K562 (cell line): Measurements from ENCODE around the gene ARHGAP23. TPM values are rescaled to one million over a fixed set of nuclear protein-coding genes. Genes with fewer than 3 reads are reported as not detected.

Source experiments
- ATAC-seq: fragments of 200-7000 bp; cut with Tn5 transposase; 3 replicates; pipeline ENCODE4 v1.9.1; 2020; ENCODE audit warnings: moderate library complexity
- BruUV-seq: library from RNA; stranded (reverse); fragments of 400-500 nt; replicated peaks from 2 replicates; lab custom pipeline; 2021; lab: Mats Ljungman, UMichigan
- CTCF ChIA-PET: fragments of 300-600 bp; formaldehyde crosslinking; extraction: SDS; loops from one replicate; lab custom pipeline; 2021; ENCODE audit warnings: low intra/inter-chr PET ratio; lab: Yijun Ruan, JAX
- POLR2A ChIA-PET: fragments of 300-600, 350-650 bp; sonication (Branson Sonifier 250); formaldehyde crosslinking; extraction: SDS; loops from one replicate; lab custom pipeline; 2021; ENCODE audit warnings: antibody characterized with exemption, inconsistent platforms; lab: Yijun Ruan, JAX
- DNase-seq, 4 experiments: peaks; one replicate each; pipeline versions ENCODE4 v3.0.0 to v3.0.0-alpha.2; 2011 to 2018; ENCODE audit warnings: low spot score in 3 of 4, mixed read lengths in 3 of 4; ENCODE audit errors: extremely low read depth in 1 of 4
- FAIRE-seq: peaks from 2 replicates; lab custom pipeline; 2011; peaks lifted over from hg19 to GRCh38; lab: Jason Lieb, UNC
- H2AFZ ChIP-seq: 2 replicates; pipeline ENCODE4 v1.6.0; 2011; ENCODE audit warnings: low read depth, low read length, control low read depth, inconsistent platforms
- H3K27ac ChIP-seq: fragments of 200-600 bp; 3 replicates; pipeline ENCODE4 v1.8.0; 2011; ENCODE audit warnings: low read depth, mild to moderate bottlenecking, control low read depth, inconsistent platforms, low read length, moderate library complexity, mixed read lengths; ENCODE audit errors: extremely low read depth
- H3K27me3 ChIP-seq, 2 experiments: fragments of 300-600 bp in 1 of 2; 2 replicates in 1 of 2; 3 replicates in 1 of 2; pipeline versions ENCODE4 v1.6.0 to v1.8.0; 2011; ENCODE audit warnings: inconsistent platforms in 2 of 2, low read length in 2 of 2, mild to moderate bottlenecking in 1 of 2, mixed read lengths in 1 of 2, moderate library complexity in 1 of 2; ENCODE audit not compliant: control insufficient read depth in 2 of 2, insufficient read depth in 2 of 2
- H3K36me3 ChIP-seq: fragments of 300-600 bp; 3 replicates; pipeline ENCODE4 v1.8.0; 2011; ENCODE audit warnings: mild to moderate bottlenecking, low read length, inconsistent platforms; ENCODE audit not compliant: control insufficient read depth, insufficient read depth
- H3K4me1 ChIP-seq, 2 experiments: fragments of 200-600 bp in 1 of 2; replicated peaks in 1 of 2; 2 replicates in 1 of 2; 3 replicates in 1 of 2; pipeline versions ENCODE4 v1.5.1 to v1.8.0; 2011; ENCODE audit warnings: inconsistent platforms in 2 of 2, low read length in 2 of 2, mild to moderate bottlenecking in 1 of 2, mixed read lengths in 1 of 2, moderate library complexity in 1 of 2; ENCODE audit not compliant: control insufficient read depth in 2 of 2, insufficient read depth in 2 of 2
- H3K4me2 ChIP-seq: 2 replicates; pipeline ENCODE4 v1.6.1; 2011; ENCODE audit warnings: low read length, control low read depth, inconsistent platforms, mixed read lengths; ENCODE audit not compliant: insufficient read depth
- H3K4me3 ChIP-seq: fragments of 200-600 bp; sonication (generic), shearing (Covaris generic); 2 replicates; pipeline ENCODE4 v1.5.1; 2016; ENCODE audit warnings: control low read depth, inconsistent platforms
- H3K79me2 ChIP-seq: fragments of 200-600 bp; 3 replicates; pipeline ENCODE4 v1.8.0; 2011; ENCODE audit warnings: low read length, inconsistent platforms; ENCODE audit not compliant: control insufficient read depth, insufficient read depth
- H3K9ac ChIP-seq, 2 experiments: 2 replicates each; pipeline versions ENCODE4 v1.6.0 to v1.6.1; 2011; ENCODE audit warnings: low read depth in 2 of 2, low read length in 2 of 2, control low read depth in 1 of 2, inconsistent platforms in 1 of 2, mild to moderate bottlenecking in 1 of 2, mixed read lengths in 1 of 2; ENCODE audit not compliant: insufficient read depth in 1 of 2
- H3K9me1 ChIP-seq: one replicate; pipeline ENCODE4 v1.6.0; 2011; ENCODE audit warnings: inconsistent platforms, mild to moderate bottlenecking, low read length, moderate library complexity; ENCODE audit not compliant: control insufficient read depth, insufficient read depth
- H3K9me3 ChIP-seq: replicated peaks from 2 replicates; pipeline ENCODE4 v1.5.1; 2011; ENCODE audit warnings: low read depth, low read length, inconsistent platforms; ENCODE audit not compliant: control insufficient read depth, insufficient read depth
- H4K20me1 ChIP-seq: replicated peaks from 2 replicates; pipeline ENCODE4 v1.6.1; 2011; ENCODE audit warnings: low read length, inconsistent platforms, mixed read lengths; ENCODE audit not compliant: control insufficient read depth, insufficient read depth
- CBX5 ChIP-seq: IDR thresholded peaks from 2 replicates; pipeline ENCODE4 v1.6.1; 2014; ENCODE audit warnings: low read depth, borderline replicate concordance
- ELK1 ChIP-seq: sonication (generic); formaldehyde crosslinking; IDR thresholded peaks from 2 replicates; pipeline ENCODE4 v1.8.1; 2022; ENCODE audit warnings: missing genetic modification reagents
- FOXK1 ChIP-seq: sonication (generic); formaldehyde crosslinking; IDR thresholded peaks from 2 replicates; pipeline ENCODE4 v1.8.0; 2022; ENCODE audit warnings: missing genetic modification reagents, mild to moderate bottlenecking, borderline replicate concordance
- MYBL2 ChIP-seq, 2 experiments: fragments of 450-650 bp in 1 of 2; sonication (generic) in 1 of 2; formaldehyde crosslinking in 1 of 2; IDR thresholded peaks; 2 replicates each; pipeline versions ENCODE4 v1.6.1 to v1.8.1; 2017 to 2022; ENCODE audit warnings: borderline replicate concordance in 1 of 2, inconsistent platforms in 1 of 2, low read depth in 1 of 2, mild to moderate bottlenecking in 1 of 2, missing genetic modification reagents in 1 of 2, moderate library complexity in 1 of 2
- NCOA4 ChIP-seq: fragments of 450-650 bp; IDR thresholded peaks from 2 replicates; pipeline ENCODE4 v1.6.1; 2018; ENCODE audit warnings: mild to moderate bottlenecking; ENCODE audit not compliant: partially characterized antibody
- NCOR1 ChIP-seq: fragments of 450-650 bp; IDR thresholded peaks from 2 replicates; pipeline ENCODE4 v1.6.1; 2016; ENCODE audit warnings: mild to moderate bottlenecking, moderate library complexity
- RFX7 ChIP-seq: fragments of 250-450 bp; sonication (Bioruptor Pico); IDR thresholded peaks from 2 replicates; pipeline ENCODE4 v1.5.1; 2021; ENCODE audit warnings: mild to moderate bottlenecking
- SLC30A9 ChIP-seq: fragments of 250-450 bp; sonication (Bioruptor Pico); IDR thresholded peaks from 2 replicates; pipeline ENCODE4 v1.8.0; 2022; ENCODE audit warnings: mild to moderate bottlenecking, moderate library complexity
- TCF7 ChIP-seq: sonication (generic); IDR thresholded peaks from 2 replicates; pipeline ENCODE4 v1.6.1; 2016; ENCODE audit warnings: antibody characterized with exemption, borderline replicate concordance
- XRCC3 ChIP-seq: fragments of 450-650 bp; IDR thresholded peaks from 2 replicates; pipeline ENCODE4 v1.6.1; 2017; ENCODE audit warnings: mild to moderate bottlenecking, moderate library complexity
- ZNF551 ChIP-seq: fragments of 250-450 bp; sonication (Bioruptor Pico); IDR thresholded peaks from 2 replicates; pipeline ENCODE4 v1.5.0; 2021; ENCODE audit warnings: mild to moderate bottlenecking, moderate library complexity
- ZNF75A ChIP-seq: fragments of 450-650 bp; formaldehyde crosslinking; IDR thresholded peaks from 2 replicates; pipeline ENCODE4 v1.4.0; 2020; ENCODE audit warnings: mild to moderate bottlenecking
- WGBS: fragments of 100-300 bp; shearing (Covaris generic); methylation state at CpG from one replicate; pipeline ENCODE4 v1.1.6; 2016; ENCODE audit warnings: low coverage, mixed read lengths; ENCODE audit not compliant: insufficient coverage; ENCODE audit errors: missing lambda C conversion rate; 5-methylcytosine and 5-hydroxymethylcytosine counted together
- in situ Hi-C: fragments of 300-500 bp; cut with MboI; formaldehyde crosslinking; loops from 4 replicates; pipeline ENCODE4 v1.15.0; 2018; ENCODE audit warnings: inconsistent platforms, mixed read lengths
- intact Hi-C: fragments of 100-400 bp; cut with micrococcal nuclease; formaldehyde crosslinking; loops from 2 replicates; pipeline ENCODE4 v1.14.2; 2022
- polyA plus RNA-seq, 8 experiments: library from polyadenylated mRNA; depleted of rRNA in 4 of 8; stranded (reverse) in 5 of 8; unstranded in 3 of 8; fragments of >200 nt; fragmentation: Nextera tagmentation in 2 of 8; fragmentation: Illumina TruSeq in 1 of 8; extraction: Ambion mirVana in 2 of 8; extraction: Trizol in 1 of 8; gene quantifications; 2 replicates each; pipeline versions ENCODE4 v1.2.1 to v1.2.3, GENCODE V29; 2011 to 2014; ENCODE audit warnings: inconsistent platforms in 1 of 8, missing spikeins in 1 of 8
- total RNA-seq, 7 experiments: library from RNA; depleted of rRNA in 6 of 7; stranded (reverse); fragments of >200 nt in 6 of 7; fragmentation: Illumina TruSeq in 2 of 7; extraction: Trizol in 2 of 7; gene quantifications; 2 replicates each; pipeline versions ENCODE4 v1.2.1 to v1.2.3, GENCODE V29; 2011 to 2021; ENCODE audit warnings: low replicate concordance in 1 of 7
- TF ChIP-seq, protein P1 (sequence below): fragments of 200-800 bp; sonication (Bioruptor generic); IDR thresholded peaks from 2 replicates; pipeline ENCODE4 v1.6.1; 2017; ENCODE audit warnings: missing genetic modification characterization, missing compliant biosample characterization

The ARHGAP23 gene
- total and polyA plus RNA-seq, 9 of the 15 experiments (the other 6 are each of a cell fraction or from before 2014, with no cell fraction given): 0.01 to 2.7 (median 0.70) TPM

DNA sequence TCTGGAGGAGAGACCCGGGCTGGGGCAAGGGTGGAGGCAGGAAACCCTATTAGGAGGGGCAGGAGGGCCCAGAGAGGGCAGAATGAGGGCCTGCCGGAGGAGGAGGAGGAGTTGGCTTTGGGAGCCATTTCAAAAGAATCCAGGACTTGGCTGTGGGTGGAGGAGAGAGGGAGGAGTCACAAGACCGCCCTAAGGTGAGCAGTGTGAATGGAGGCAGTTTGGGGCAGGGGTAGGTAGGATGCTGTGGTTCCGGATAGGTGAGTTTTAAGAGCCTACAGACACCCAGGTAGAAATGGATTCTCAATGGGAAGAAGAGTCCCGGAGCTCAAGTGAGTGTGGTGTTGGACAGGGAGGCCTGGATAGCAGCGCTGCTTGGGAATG is 80.3 kb downstream of the ARHGAP23 start:
- ChIA-PET CTCF (no interaction called here), POLR2A (interaction anchor here (1.0 kb wide), 1 partner anchor 155 kb away, joined by 3 read pairs; no protein-coding TSS in a partner anchor)
- H3K36me3 ChIP-seq: no peaks in the 10 kb centered on the region
- no peak for FAIRE-seq
- H3K9me1 ChIP-seq: no peaks in the 10 kb centered on the region
- no peaks in the 10 kb centered on the region for H3K9me3 ChIP-seq
- H3K4me3 ChIP-seq: no peak overlapping the region
- no peak overlapping the region for H3K27ac ChIP-seq
- H2AFZ ChIP-seq: no peak overlapping the region
- H3K4me2 ChIP-seq: no peak overlapping the region
- no peak for TF ChIP-seq FOXK1
- no peak for TF ChIP-seq CBX5
- TF ChIP-seq XRCC3: no peak
- TF ChIP-seq TCF7: no peak
- TF ChIP-seq NCOA4: no peak
- TF ChIP-seq ZNF75A: no peak
- no peak for TF ChIP-seq ZNF551 (CRISPR knock-in tag)
- no peak for TF ChIP-seq RFX7
- no peak for TF ChIP-seq SLC30A9
- TF ChIP-seq ELK1 (CRISPR knock-in tag): no peak
- no peak for TF ChIP-seq NCOR1
- no peak for TF ChIP-seq MYBL2 (IDR thresholded peaks at IDR 0.05; ENCODE audit: low read depth)
- TF ChIP-seq MYBL2 (CRISPR knock-in tag; IDR thresholded peaks at IDR 0.05; ENCODE audit: borderline replicate concordance): no peak
- TF ChIP-seq, protein P1, sequence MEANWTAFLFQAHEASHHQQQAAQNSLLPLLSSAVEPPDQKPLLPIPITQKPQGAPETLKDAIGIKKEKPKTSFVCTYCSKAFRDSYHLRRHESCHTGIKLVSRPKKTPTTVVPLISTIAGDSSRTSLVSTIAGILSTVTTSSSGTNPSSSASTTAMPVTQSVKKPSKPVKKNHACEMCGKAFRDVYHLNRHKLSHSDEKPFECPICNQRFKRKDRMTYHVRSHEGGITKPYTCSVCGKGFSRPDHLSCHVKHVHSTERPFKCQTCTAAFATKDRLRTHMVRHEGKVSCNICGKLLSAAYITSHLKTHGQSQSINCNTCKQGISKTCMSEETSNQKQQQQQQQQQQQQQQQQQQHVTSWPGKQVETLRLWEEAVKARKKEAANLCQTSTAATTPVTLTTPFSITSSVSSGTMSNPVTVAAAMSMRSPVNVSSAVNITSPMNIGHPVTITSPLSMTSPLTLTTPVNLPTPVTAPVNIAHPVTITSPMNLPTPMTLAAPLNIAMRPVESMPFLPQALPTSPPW: no peak
- 23% methylated on average over 6 of the region's 6 CpGs for WGBS
- ATAC-seq: no peak
- in situ Hi-C loops (loop anchor here (5.0 kb wide), 1 partner anchor 154 kb away; no protein-coding TSS in a partner anchor), intact Hi-C loops (no loop called here)
- peaks cover 0 to 22% of the 10 kb centered on the region in 2 experiments; a peak in 2 of 5 replicates for H3K4me1 ChIP-seq
- DNase-seq: no peak
- peaks cover 3 to 41% of the 10 kb centered on the region in 2 experiments; a peak in 3 of 5 replicates for H3K27me3 ChIP-seq
- H4K20me1 ChIP-seq: peaks cover 8% of the 10 kb centered on the region
- BruUV-seq: no TSS peak
- no peak overlapping the region for H3K9ac ChIP-seq
- H3K79me2 ChIP-seq: no peaks in the 10 kb centered on the region
